Germinal center (tissue), 1 donor: ENCODE results near the gene ADCY10.
"Not testable (repeated sequence)": the region's sequence is repeated elsewhere in the genome, so short reads cannot be mapped to it uniquely, and the experiment has no call there.

Experiments used
- DNase-seq: peaks from one replicate; pipeline ENCODE4 v3.0.0; 2012; ENCODE audit warnings: mixed read lengths, low spot score

The ADCY10 gene

GRCh38 chr1:167812972-167813371, 101.0 kb downstream of the ADCY10 start:
- no peak for DNase-seq

GRCh38 chr1:167808690-167809089, 105.2 kb downstream of the ADCY10 start:
- DNase-seq = no peak

GRCh38 chr1:167808104-167808503, 105.8 kb downstream of the ADCY10 start:
- no peak for DNase-seq

GRCh38 chr1:167806676-167807075, 107.3 kb downstream of the ADCY10 start:
- DNase-seq = not testable (repeated sequence)

- not testable (repeated sequence) for DNase-seq
Measured at GRCh38 chr1:167806235-167806634, 107.7 kb downstream of the ADCY10 start.

- DNase-seq = peak; percentile 8
Measured at GRCh38 chr1:167805041-167805556, 108.8 kb downstream of the ADCY10 start.

GRCh38 chr1:167803358-167804207, 110.4 kb downstream of the ADCY10 start:
- DNase-seq = peak; percentile 92

GRCh38 chr1:167802235-167802634, 111.7 kb downstream of the ADCY10 start:
- no peak for DNase-seq

- DNase-seq = no peak
Measured at GRCh38 chr1:167800251-167800650, 113.7 kb downstream of the ADCY10 start.

GRCh38 chr1:167799747-167800146, 114.2 kb downstream of the ADCY10 start:
- no peak for DNase-seq

GRCh38 chr1:167798952-167799351, 115.0 kb downstream of the ADCY10 start:
- DNase-seq = no peak

- no peak for DNase-seq
Measured at GRCh38 chr1:167797015-167797414, 116.9 kb downstream of the ADCY10 start.

GRCh38 chr1:167795810-167796740, 117.9 kb downstream of the ADCY10 start:
- DNase-seq = no peak

GRCh38 chr1:167794043-167794442, 119.9 kb downstream of the ADCY10 start:
- DNase-seq = no peak

- no peak for DNase-seq
Measured at GRCh38 chr1:167792188-167792565, 121.8 kb downstream of the ADCY10 start.

- DNase-seq = no peak
Measured at GRCh38 chr1:167791281-167792187, 122.4 kb downstream of the ADCY10 start.

GRCh38 chr1:167790117-167790516, 123.8 kb downstream of the ADCY10 start:
- DNase-seq = no peak

GRCh38 chr1:167789501-167789900, 124.4 kb downstream of the ADCY10 start:
- no peak for DNase-seq

GRCh38 chr1:167786502-167786901, 127.4 kb downstream of the ADCY10 start:
- DNase-seq = no peak

GRCh38 chr1:167784876-167785550, 128.9 kb downstream of the ADCY10 start:
- no peak for DNase-seq

GRCh38 chr1:167782946-167783345, 131.0 kb downstream of the ADCY10 start:
- no peak for DNase-seq
